H1 (cell line): ENCODE measurements around the gene MSI2. TPM values are rescaled to one million over a fixed set of nuclear protein-coding genes. Genes with fewer than 3 reads are reported as not detected.

Source experiments
- CTCF ChIA-PET: fragments of 300-600 bp; sonication (Branson Sonifier 250); formaldehyde crosslinking; loops from one replicate; lab custom pipeline; 2021; ENCODE audit not compliant: partially characterized antibody; lab: Charles Lee
- POLR2A ChIA-PET: fragments of 300-600 bp; sonication (Branson Sonifier 250); formaldehyde crosslinking; loops from one replicate; lab custom pipeline; 2021; ENCODE audit warnings: inconsistent platforms; ENCODE audit not compliant: partially characterized antibody; lab: Charles Lee
- DNase-seq, 2 experiments: peaks; one replicate each; pipeline versions ENCODE4 v3.0.0 to v3.0.0-alpha.2; 2010 to 2022; ENCODE audit warnings: low spot score in 2 of 2, low read depth in 1 of 2, mixed read lengths in 1 of 2
- FAIRE-seq: peaks from 2 replicates; lab custom pipeline; 2011; peaks lifted over from hg19 to GRCh38; lab: Jason Lieb, UNC
- H2AFZ ChIP-seq: 2 replicates; pipeline ENCODE4 v1.8.1; 2012; ENCODE audit warnings: low read length, inconsistent platforms
- H2AK5ac ChIP-seq: 2 replicates; pipeline ENCODE4 v1.6.1; 2013; ENCODE audit warnings: low read depth, low read length
- H2BK120ac ChIP-seq: replicated peaks from 2 replicates; pipeline ENCODE3; 2013; ENCODE audit warnings: low read depth, low read length, inconsistent platforms
- H2BK12ac ChIP-seq: 2 replicates; pipeline ENCODE4 v1.6.1; 2013; ENCODE audit warnings: low read depth, low read length
- H2BK15ac ChIP-seq: 2 replicates; pipeline ENCODE4 v1.6.1; 2013; ENCODE audit warnings: low read length
- H2BK20ac ChIP-seq: 2 replicates; pipeline ENCODE4 v1.6.1; 2013; ENCODE audit warnings: low read length
- H2BK5ac ChIP-seq: 2 replicates; pipeline ENCODE4 v1.6.1; 2013; ENCODE audit warnings: low read depth, low read length
- H3K14ac ChIP-seq: 2 replicates; pipeline ENCODE4 v1.6.1; 2013; ENCODE audit warnings: inconsistent platforms; ENCODE audit not compliant: insufficient read length
- H3K18ac ChIP-seq: 2 replicates; pipeline ENCODE4 v1.6.1; 2013; ENCODE audit warnings: low read length; ENCODE audit errors: extremely low read depth
- H3K23ac ChIP-seq: 2 replicates; pipeline ENCODE4 v1.6.1; 2013; ENCODE audit warnings: inconsistent platforms; ENCODE audit not compliant: insufficient read length
- H3K23me2 ChIP-seq: 2 replicates; pipeline ENCODE4 v1.6.1; 2013; ENCODE audit warnings: low read depth, low read length
- H3K27ac ChIP-seq: 2 replicates; pipeline ENCODE4 v1.6.1; 2011; ENCODE audit warnings: low read depth, low read length, inconsistent platforms
- H3K27me3 ChIP-seq, 4 experiments: replicated peaks in 1 of 4; 1 replicate in 1 of 4; 2 replicates in 3 of 4; pipeline versions ENCODE4 v1.6.1 to v1.8.1; 2011 to 2013; ENCODE audit warnings: low read length in 3 of 4, mild to moderate bottlenecking in 3 of 4, inconsistent platforms in 2 of 4, mixed read lengths in 2 of 4, moderate library complexity in 1 of 4; ENCODE audit not compliant: control insufficient read depth in 3 of 4, insufficient read depth in 3 of 4; ENCODE audit errors: extremely low read depth in 1 of 4
- H3K36me3 ChIP-seq, 4 experiments: 2 replicates each; pipeline versions ENCODE4 v1.6.1 to v1.8.1; 2011 to 2013; ENCODE audit warnings: mild to moderate bottlenecking in 4 of 4, low read length in 3 of 4, moderate library complexity in 2 of 4, control low read depth in 1 of 4, inconsistent platforms in 1 of 4; ENCODE audit not compliant: insufficient read depth in 4 of 4, control insufficient read depth in 2 of 4
- H3K4ac ChIP-seq: replicated peaks from 2 replicates; pipeline ENCODE3; 2013; ENCODE audit warnings: low read length, low read depth, mixed read lengths, inconsistent platforms; ENCODE audit not compliant: insufficient read length
- H3K4me1 ChIP-seq, 4 experiments: replicated peaks in 1 of 4; 1 replicate in 1 of 4; 2 replicates in 3 of 4; pipeline versions ENCODE4 v1.6.1 to v1.8.1; 2011 to 2013; ENCODE audit warnings: low read length in 3 of 4, inconsistent platforms in 2 of 4, mixed read lengths in 1 of 4; ENCODE audit not compliant: insufficient read depth in 4 of 4, control insufficient read depth in 3 of 4
- H3K4me2 ChIP-seq, 2 experiments: 2 replicates each; pipeline versions ENCODE4 v1.6.1 to v1.8.1; 2011 to 2013; ENCODE audit warnings: low read depth in 2 of 2, low read length in 2 of 2, control low read depth in 1 of 2, inconsistent platforms in 1 of 2, mild to moderate bottlenecking in 1 of 2; ENCODE audit not compliant: insufficient read depth in 1 of 2
- H3K4me3 ChIP-seq, 4 experiments: fragments of 200-600, 300-600 bp in 1 of 4; sonication (generic), shearing (Covaris generic), sonication (Bioruptor Twin) in 1 of 4; 2 replicates each; pipeline versions ENCODE4 v1.5.1 to v1.8.1; 2011 to 2016; ENCODE audit warnings: low read length in 4 of 4, low read depth in 3 of 4, control low read depth in 2 of 4, inconsistent platforms in 2 of 4, mild to moderate bottlenecking in 2 of 4, mixed read lengths in 1 of 4, moderate library complexity in 1 of 4; ENCODE audit not compliant: insufficient read depth in 2 of 4; ENCODE audit errors: extremely low read depth in 1 of 4
- H3K56ac ChIP-seq: replicated peaks from 2 replicates; pipeline ENCODE3; 2013; ENCODE audit warnings: low read depth, mild to moderate bottlenecking, mixed read lengths, low read length, inconsistent platforms; ENCODE audit not compliant: insufficient read length
- H3K79me1 ChIP-seq: 2 replicates; pipeline ENCODE4 v1.6.1; 2013; ENCODE audit warnings: low read depth, low read length, control low read depth
- H3K79me2 ChIP-seq, 2 experiments: 2 replicates each; pipeline versions ENCODE4 v1.6.1 to v1.8.1; 2012 to 2013; ENCODE audit warnings: low read length in 2 of 2, mild to moderate bottlenecking in 2 of 2, inconsistent platforms in 1 of 2; ENCODE audit not compliant: insufficient read depth in 2 of 2, control insufficient read depth in 1 of 2
- H3K9ac ChIP-seq, 4 experiments: replicated peaks in 1 of 4; 1 replicate in 1 of 4; 2 replicates in 3 of 4; pipeline versions ENCODE4 v1.6.1 to v1.8.1; 2011 to 2013; ENCODE audit warnings: low read depth in 3 of 4, low read length in 3 of 4, control low read depth in 2 of 4, mild to moderate bottlenecking in 2 of 4, moderate library complexity in 2 of 4, inconsistent platforms in 1 of 4; ENCODE audit errors: extremely low read depth in 1 of 4
- H3K9me3 ChIP-seq, 2 experiments: 2 replicates each; pipeline versions ENCODE4 v1.6.1 to v1.8.1; 2012 to 2013; ENCODE audit warnings: mild to moderate bottlenecking in 2 of 2, moderate library complexity in 2 of 2, control low read depth in 1 of 2, inconsistent platforms in 1 of 2, low read depth in 1 of 2, low read length in 1 of 2, mixed read lengths in 1 of 2; ENCODE audit not compliant: insufficient read depth in 2 of 2
- H4K20me1 ChIP-seq, 2 experiments: replicated peaks in 1 of 2; 2 replicates each; pipeline versions ENCODE3 to v1.8.1; 2011 to 2013; ENCODE audit warnings: inconsistent platforms in 2 of 2, low read length in 2 of 2, mild to moderate bottlenecking in 1 of 2; ENCODE audit not compliant: insufficient read depth in 2 of 2, control insufficient read depth in 1 of 2
- H4K5ac ChIP-seq: 2 replicates; pipeline ENCODE4 v1.6.1; 2013; ENCODE audit warnings: low read length, low read depth, mixed read lengths, inconsistent platforms; ENCODE audit not compliant: insufficient read length
- H4K8ac ChIP-seq: 2 replicates; pipeline ENCODE4 v1.8.0; 2013; ENCODE audit warnings: mild to moderate bottlenecking, moderate library complexity, low read length, inconsistent platforms; ENCODE audit not compliant: insufficient read depth; ENCODE audit errors: extremely low read depth
- H4K91ac ChIP-seq: replicated peaks from 2 replicates; pipeline ENCODE3; 2013; ENCODE audit warnings: low read length, mixed read lengths, inconsistent platforms; ENCODE audit not compliant: insufficient read length
- BRCA1 ChIP-seq: IDR thresholded peaks from 2 replicates; pipeline ENCODE4 v1.6.1; 2012; ENCODE audit warnings: low read depth, low read length, improper control_type of control experiment
- FOSL1 ChIP-seq: IDR thresholded peaks from 2 replicates; pipeline ENCODE4 v1.6.1; 2011; ENCODE audit warnings: mild to moderate bottlenecking, low read depth, low read length, moderate library complexity; ENCODE audit not compliant: insufficient read depth
- HDAC2 ChIP-seq, 2 experiments: fragments of 300-600 bp in 1 of 2; sonication (generic) in 1 of 2; IDR thresholded peaks; 2 replicates each; pipeline ENCODE4 v1.6.1; 2011 to 2012; ENCODE audit warnings: low read depth in 2 of 2, low read length in 2 of 2, mild to moderate bottlenecking in 2 of 2, moderate library complexity in 2 of 2, borderline replicate concordance in 1 of 2, inconsistent platforms in 1 of 2
- PHF8 ChIP-seq: fragments of 200-600 bp; sonication (generic); conservative IDR thresholded peaks from 2 replicates; pipeline ENCODE4 v1.7.1; 2012; ENCODE audit warnings: low read depth, mild to moderate bottlenecking, inconsistent platforms, low read length, moderate library complexity
- POLR2AphosphoS5 ChIP-seq: IDR thresholded peaks from 2 replicates; pipeline ENCODE4 v1.6.1; 2011; ENCODE audit warnings: low read depth, low read length
- RAD21 ChIP-seq, 2 experiments: IDR thresholded peaks in 1 of 2; conservative IDR thresholded peaks in 1 of 2; 2 replicates each; pipeline ENCODE4 v1.6.1; 2011; ENCODE audit warnings: low read depth in 2 of 2, low read length in 2 of 2, improper control_type of control experiment in 1 of 2, inconsistent platforms in 1 of 2, mild to moderate bottlenecking in 1 of 2, moderate library complexity in 1 of 2
- SP2 ChIP-seq: IDR thresholded peaks from 2 replicates; pipeline ENCODE4 v1.6.1; 2012; ENCODE audit warnings: mild to moderate bottlenecking, low read length, inconsistent platforms
- WGBS, 2 experiments: shearing (Covaris generic) in 1 of 2; methylation state at CpG; one replicate each; pipeline versions ENCODE4 v1.1.6 to v1.1.7; 2013 to 2015; ENCODE audit warnings: low lambda C conversion rate in 2 of 2, mixed read lengths in 2 of 2, inconsistent platforms in 1 of 2, low coverage in 1 of 2, missing lambda C conversion rate in 1 of 2; ENCODE audit not compliant: insufficient replicate concordance in 2 of 2, insufficient coverage in 1 of 2, insufficient read length in 1 of 2; ENCODE audit errors: extremely low coverage in 1 of 2, missing lambda C conversion rate in 1 of 2; 5-methylcytosine and 5-hydroxymethylcytosine counted together
- polyA plus RNA-seq, 7 experiments: library from polyadenylated mRNA; depleted of rRNA in 3 of 7; stranded (reverse) in 5 of 7; unstranded in 2 of 7; fragments of >200 nt in 5 of 7; fragments of 200-250 nt in 2 of 7; gene quantifications; 1 replicate in 5 of 7; 2 replicates in 1 of 7; 4 replicates in 1 of 7; pipeline versions ENCODE4 v1.2.1 to v1.2.3, GENCODE V29; 2011 to 2013; ENCODE audit warnings: missing spikeins in 2 of 7, mixed read lengths in 2 of 7
- total RNA-seq: library from RNA; stranded (reverse); fragmentation: NEBNext Ultra II Directional; extraction: Animal tissue kit (Norgen Biotek cat#: 25700); gene quantifications from 2 replicates; pipeline ENCODE4 v1.2.1, GENCODE V29; 2021
- TF ChIP-seq, protein P1 (sequence below), 3 experiments: IDR thresholded peaks; 1 replicate in 2 of 3; 2 replicates in 1 of 3; pipeline versions ENCODE4 v1.5.1 to v1.6.1; 2011; ENCODE audit warnings: low read length in 3 of 3, mild to moderate bottlenecking in 3 of 3, inconsistent platforms in 2 of 3, low read depth in 1 of 3, moderate library complexity in 1 of 3; ENCODE audit not compliant: insufficient read depth in 1 of 3; ENCODE audit errors: control extremely low read depth in 1 of 3
- TF ChIP-seq, protein P2 (sequence below): IDR thresholded peaks from 2 replicates; pipeline ENCODE4 v1.6.1; 2011; ENCODE audit warnings: low read depth, mild to moderate bottlenecking, low read length; ENCODE audit not compliant: insufficient read depth

Gene MSI2
- total and polyA plus RNA-seq, 2 of the 8 experiments (the other 6 are each of a cell fraction or from before 2014, with no cell fraction given), result 36.7 to 80.6 TPM

DNA sequence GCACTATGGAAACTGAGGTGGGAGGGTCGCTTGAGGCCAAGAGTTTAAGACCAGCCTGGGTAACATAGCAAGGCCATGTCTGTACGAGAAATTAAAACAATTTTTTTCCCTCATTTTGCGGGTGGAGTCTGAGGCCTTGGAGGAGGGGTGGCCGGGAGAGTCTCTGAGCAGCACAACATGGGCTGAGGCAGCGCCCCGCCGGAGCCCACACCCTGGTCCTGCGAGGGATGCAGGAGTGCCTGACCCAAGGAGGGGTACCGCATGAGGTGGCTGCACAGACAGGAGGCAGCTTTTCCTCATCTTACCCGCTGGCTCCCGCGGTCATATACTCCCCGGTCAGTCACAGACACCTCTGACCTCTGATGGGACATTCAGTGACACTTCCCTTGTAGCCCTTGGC is 67.7 kb downstream of the MSI2 start:
- Histone ChIP-seq H3K27ac (no peak overlapping the region), H3K18ac (no peak overlapping the region), H3K23me2 (peaks cover 3% of the 10 kb centered on the region; the same call in 1 of the 2 replicates), H3K79me1 (peaks cover 15% of the 10 kb centered on the region), H2BK120ac (no peak overlapping the region), H2AK5ac (no peak overlapping the region), H4K91ac (no peak overlapping the region), H3K79me2 (peaks cover 0 to 70% of the 10 kb centered on the region in 2 experiments; a peak in 3 of 4 replicates), H3K4me1 (peaks cover 0 to 5% (median 3%) of the 10 kb centered on the region in 4 experiments; a peak in 6 of 7 replicates), H2BK15ac (no peak overlapping the region), H2AFZ (no peak overlapping the region), H2BK5ac (no peak overlapping the region), H2BK12ac (no peak overlapping the region; the same call in 1 of the 2 replicates), H3K4me3 (no peak overlapping the region), H3K9me3 (no peaks in the 10 kb centered on the region), H3K4ac (no peak overlapping the region), H4K5ac (no peak overlapping the region), H3K4me2 (no peak overlapping the region), H3K36me3 (peaks cover 0 to 5% (median 0%) of the 10 kb centered on the region in 4 experiments; a peak in 1 of 8 replicates), H3K27me3 (no peaks in the 10 kb centered on the region), H3K23ac (no peak overlapping the region), H3K14ac (no peak overlapping the region), H3K9ac (no peak overlapping the region), H4K8ac (no peak overlapping the region; the same call in 1 of the 2 replicates), H2BK20ac (no peak overlapping the region), H3K56ac (no peak overlapping the region), H4K20me1 (peaks cover 5 to 15% of the 10 kb centered on the region in 2 experiments)
- DNase-seq (no peak), FAIRE-seq (no peak)
- ChIA-PET CTCF (interaction anchor here (0.7 to 1.3 kb wide), 3 partner anchors 11 to 80 kb away, joined by 3 read pairs; no protein-coding TSS in a partner anchor), POLR2A (interaction anchor here (0.8 to 1.4 kb wide), 2 partner anchors 18 to 38 kb away, joined by 3 to 5 read pairs; no protein-coding TSS in a partner anchor)
- WGBS, 2 experiments, result 90% methylated on average over 13 of the region's 13 CpGs; no CpG with 5 or more reads in 1 of the 2 experiments
- no peak for TF ChIP-seq PHF8
- TF ChIP-seq, protein P1, sequence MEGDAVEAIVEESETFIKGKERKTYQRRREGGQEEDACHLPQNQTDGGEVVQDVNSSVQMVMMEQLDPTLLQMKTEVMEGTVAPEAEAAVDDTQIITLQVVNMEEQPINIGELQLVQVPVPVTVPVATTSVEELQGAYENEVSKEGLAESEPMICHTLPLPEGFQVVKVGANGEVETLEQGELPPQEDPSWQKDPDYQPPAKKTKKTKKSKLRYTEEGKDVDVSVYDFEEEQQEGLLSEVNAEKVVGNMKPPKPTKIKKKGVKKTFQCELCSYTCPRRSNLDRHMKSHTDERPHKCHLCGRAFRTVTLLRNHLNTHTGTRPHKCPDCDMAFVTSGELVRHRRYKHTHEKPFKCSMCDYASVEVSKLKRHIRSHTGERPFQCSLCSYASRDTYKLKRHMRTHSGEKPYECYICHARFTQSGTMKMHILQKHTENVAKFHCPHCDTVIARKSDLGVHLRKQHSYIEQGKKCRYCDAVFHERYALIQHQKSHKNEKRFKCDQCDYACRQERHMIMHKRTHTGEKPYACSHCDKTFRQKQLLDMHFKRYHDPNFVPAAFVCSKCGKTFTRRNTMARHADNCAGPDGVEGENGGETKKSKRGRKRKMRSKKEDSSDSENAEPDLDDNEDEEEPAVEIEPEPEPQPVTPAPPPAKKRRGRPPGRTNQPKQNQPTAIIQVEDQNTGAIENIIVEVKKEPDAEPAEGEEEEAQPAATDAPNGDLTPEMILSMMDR (IDR thresholded peaks at IDR 0.05; ENCODE audit: control extremely low read depth in 1 of 3, insufficient read depth in 1 of 3, low read depth in 1 of 3, low read length in 3 of 3), result no peak
- TF ChIP-seq POLR2AphosphoS5, result no peak
- TF ChIP-seq SP2, result no peak
- no peak for TF ChIP-seq BRCA1
- TF ChIP-seq HDAC2 (IDR thresholded peaks at IDR 0.05; ENCODE audit: borderline replicate concordance in 1 of 2, low read depth in 2 of 2, low read length in 2 of 2), result no peak
- TF ChIP-seq RAD21 (IDR thresholded peaks at IDR 0.05 in 1 of 2, conservative IDR thresholded peaks at IDR 0.05 in 1 of 2; ENCODE audit: low read depth in 2 of 2, low read length in 2 of 2), result no peak
- no peak for TF ChIP-seq FOSL1
- TF ChIP-seq, protein P2, sequence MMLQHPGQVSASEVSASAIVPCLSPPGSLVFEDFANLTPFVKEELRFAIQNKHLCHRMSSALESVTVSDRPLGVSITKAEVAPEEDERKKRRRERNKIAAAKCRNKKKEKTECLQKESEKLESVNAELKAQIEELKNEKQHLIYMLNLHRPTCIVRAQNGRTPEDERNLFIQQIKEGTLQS, result no peak
